HG02588 (cell line): Measurements from ENCODE around the gene ARG2.

Experiments
- ATAC-seq: cut with Tn5 transposase; IDR thresholded peaks from one replicate; pipeline ENCODE4 v1.9.1; 2021; ENCODE audit warnings: mild to moderate bottlenecking, moderate library complexity; ENCODE audit not compliant: unreplicated experiment

Gene ARG2

GRCh38 chr14:67633451-67634147, 13.9 kb downstream of the ARG2 start:
- ATAC-seq, result no peak

GRCh38 chr14:67636361-67636919, 16.7 kb downstream of the ARG2 start:
- no peak for ATAC-seq

GRCh38 chr14:67638642-67639041, 18.9 kb downstream of the ARG2 start:
- ATAC-seq, result no peak

GRCh38 chr14:67641480-67641879, 21.8 kb downstream of the ARG2 start:
- ATAC-seq, result no peak

GRCh38 chr14:67641902-67642749, 22.4 kb downstream of the ARG2 start:
- no peak for ATAC-seq

GRCh38 chr14:67643713-67644112, 24.0 kb downstream of the ARG2 start:
- ATAC-seq, result no peak

- ATAC-seq, result no peak
These were observed 24.7 kb downstream of the ARG2 start for GRCh38 chr14:67644428-67644827.

GRCh38 chr14:67645414-67645813, 25.7 kb downstream of the ARG2 start:
- ATAC-seq, result no peak

- ATAC-seq, result no peak
These were observed 26.4 kb downstream of the ARG2 start for GRCh38 chr14:67646131-67646530.

GRCh38 chr14:67650151-67650550, 30.4 kb downstream of the ARG2 start:
- ATAC-seq, result no peak

- no peak for ATAC-seq
These were observed 31.0 kb downstream of the ARG2 start for GRCh38 chr14:67650694-67651093.

- ATAC-seq, result no peak
These were observed 32.5 kb downstream of the ARG2 start for GRCh38 chr14:67652189-67652588.

GRCh38 chr14:67653651-67654280, 34.0 kb downstream of the ARG2 start:
- no peak for ATAC-seq

- no peak for ATAC-seq
These were observed 43.9 kb downstream of the ARG2 start for GRCh38 chr14:67663633-67664032.

GRCh38 chr14:67665868-67666267, 46.1 kb downstream of the ARG2 start:
- ATAC-seq, result no peak

- ATAC-seq, result no peak
These were observed 47.2 kb downstream of the ARG2 start for GRCh38 chr14:67666750-67667449.

- no peak for ATAC-seq
These were observed 48.8 kb downstream of the ARG2 start for GRCh38 chr14:67668559-67668958.

- no peak for ATAC-seq
These were observed 53.7 kb downstream of the ARG2 start for GRCh38 chr14:67673451-67673850.

GRCh38 chr14:67674139-67674479, 54.4 kb downstream of the ARG2 start:
- peak; percentile 53 for ATAC-seq

GRCh38 chr14:67674480-67675218, 54.9 kb downstream of the ARG2 start, which contains the start of gene VTI1B:
TSS of gene VTI1B (minus strand) at chr14:67674632. CDS start at chr14:67674489, 143 bp downstream.
- peak; percentile 87 for ATAC-seq
